ENCODE measurements around the gene UNC45A.

DNA sequence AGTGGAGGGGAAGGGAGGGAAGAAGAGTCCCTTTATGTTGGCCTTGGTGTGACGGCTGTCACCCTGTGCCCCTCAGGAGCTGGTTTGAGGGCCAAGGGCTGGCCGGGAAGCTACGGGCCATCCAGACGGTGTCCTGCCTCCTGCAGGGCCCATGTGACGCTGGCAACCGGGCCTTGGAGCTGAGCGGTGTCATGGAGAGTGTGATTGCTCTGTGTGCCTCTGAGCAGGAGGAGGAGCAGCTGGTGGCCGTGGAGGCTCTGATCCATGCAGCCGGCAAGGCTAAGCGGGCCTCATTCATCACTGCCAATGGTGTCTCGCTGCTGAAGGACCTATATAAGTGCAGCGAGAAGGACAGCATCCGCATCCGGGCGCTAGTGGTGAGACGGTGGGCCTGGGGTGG is 11.5 kb downstream of the UNC45A start:
- TF ChIP-seq, protein P1, sequence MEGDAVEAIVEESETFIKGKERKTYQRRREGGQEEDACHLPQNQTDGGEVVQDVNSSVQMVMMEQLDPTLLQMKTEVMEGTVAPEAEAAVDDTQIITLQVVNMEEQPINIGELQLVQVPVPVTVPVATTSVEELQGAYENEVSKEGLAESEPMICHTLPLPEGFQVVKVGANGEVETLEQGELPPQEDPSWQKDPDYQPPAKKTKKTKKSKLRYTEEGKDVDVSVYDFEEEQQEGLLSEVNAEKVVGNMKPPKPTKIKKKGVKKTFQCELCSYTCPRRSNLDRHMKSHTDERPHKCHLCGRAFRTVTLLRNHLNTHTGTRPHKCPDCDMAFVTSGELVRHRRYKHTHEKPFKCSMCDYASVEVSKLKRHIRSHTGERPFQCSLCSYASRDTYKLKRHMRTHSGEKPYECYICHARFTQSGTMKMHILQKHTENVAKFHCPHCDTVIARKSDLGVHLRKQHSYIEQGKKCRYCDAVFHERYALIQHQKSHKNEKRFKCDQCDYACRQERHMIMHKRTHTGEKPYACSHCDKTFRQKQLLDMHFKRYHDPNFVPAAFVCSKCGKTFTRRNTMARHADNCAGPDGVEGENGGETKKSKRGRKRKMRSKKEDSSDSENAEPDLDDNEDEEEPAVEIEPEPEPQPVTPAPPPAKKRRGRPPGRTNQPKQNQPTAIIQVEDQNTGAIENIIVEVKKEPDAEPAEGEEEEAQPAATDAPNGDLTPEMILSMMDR (IDR thresholded peaks at IDR 0.05) = no peak
- TF ChIP-seq POLR2A (IDR thresholded peaks at IDR 0.05) = no peak

All from thyroid gland (tissue), 4 donors.